ENCODE data around the gene SLC25A30.
"Not testable (repeated sequence)": the region's sequence is repeated elsewhere in the genome, so short reads cannot be mapped to it uniquely, and the experiment has no call there.

SLC25A30 gene

DNA sequence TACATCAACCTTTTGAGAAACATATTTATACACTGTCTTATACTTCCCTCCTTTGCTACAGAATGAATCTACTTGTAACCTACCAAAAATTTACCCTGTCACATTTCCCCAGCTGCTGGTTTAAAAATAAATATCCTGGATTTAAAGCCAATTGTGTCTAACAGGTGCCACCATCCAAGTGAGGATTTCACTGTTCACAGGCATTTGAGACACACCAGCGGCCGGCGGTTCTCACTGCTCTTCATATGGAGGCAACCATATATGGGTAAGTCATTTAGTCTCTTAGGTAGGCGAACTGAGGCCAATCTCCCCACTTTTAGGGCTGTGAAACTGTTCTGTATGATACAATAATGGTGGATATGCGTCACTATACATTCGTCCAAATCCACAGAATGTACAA is 26.2 kb downstream of the SLC25A30 start:
- DNase-seq (ENCODE audit: low read depth in 2 of 2) = no peak

DNA sequence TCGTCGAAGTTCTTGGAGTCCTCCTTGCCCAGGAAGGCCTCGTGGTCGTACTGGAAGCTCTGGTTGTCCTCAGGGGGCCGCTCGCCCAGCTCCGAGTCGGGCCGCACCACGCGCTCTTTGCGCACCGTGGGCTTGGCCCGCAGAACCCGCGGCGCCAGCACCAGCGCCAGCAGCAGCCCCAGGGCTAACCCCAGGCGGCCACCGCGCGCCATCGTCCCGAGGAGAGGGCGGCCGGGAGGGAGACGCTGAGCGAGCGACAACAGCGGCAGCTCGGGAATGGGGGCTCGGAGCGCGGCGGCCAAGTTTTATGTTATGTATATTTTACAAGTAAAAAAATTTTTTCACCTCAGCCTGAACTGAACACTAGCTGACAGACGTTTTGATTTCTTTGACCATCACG is 27.0 kb downstream of the SLC25A30 start:
- DNase-seq (ENCODE audit: low read depth in 2 of 2) = not testable (repeated sequence)

DNA sequence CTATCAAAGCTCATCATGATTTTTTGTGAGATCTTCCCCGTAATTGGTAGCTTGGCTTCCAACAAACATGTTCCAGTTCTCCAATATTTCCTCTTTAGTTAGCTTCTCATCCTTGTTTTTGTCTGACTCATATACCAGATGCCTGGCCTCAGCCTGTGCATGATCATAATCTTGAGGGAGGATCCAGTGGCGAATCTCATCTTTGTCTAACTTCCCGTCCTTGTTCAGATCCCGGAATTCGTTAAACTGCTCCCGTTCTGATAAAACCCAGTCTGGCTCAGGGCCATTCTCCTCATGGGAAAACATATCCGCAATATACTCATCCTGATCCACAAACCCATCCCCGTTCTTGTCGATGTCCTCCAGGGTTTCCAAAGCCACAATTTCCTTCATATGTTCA is 27.8 kb downstream of the SLC25A30 start:
- not testable (repeated sequence) for DNase-seq (ENCODE audit: low read depth in 2 of 2)

DNA sequence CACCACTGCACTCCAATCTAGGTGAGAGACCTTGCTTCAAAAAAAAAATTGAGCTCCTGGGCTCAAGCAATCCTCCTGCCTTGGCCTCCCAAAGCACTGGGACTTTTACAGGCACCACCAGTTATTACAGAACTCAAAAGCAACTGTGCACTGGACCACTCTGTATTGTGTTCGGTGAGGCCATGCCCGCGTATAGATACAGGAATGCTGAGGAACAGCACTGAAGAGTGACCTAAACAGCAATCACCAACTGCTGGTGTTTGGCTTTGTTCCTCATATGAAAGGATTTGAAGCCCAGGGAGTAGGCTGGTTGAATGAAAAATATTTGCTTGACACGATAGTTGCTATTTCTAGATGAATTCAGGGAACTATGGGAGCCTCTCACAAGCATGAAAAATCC is 29.5 kb downstream of the SLC25A30 start:
- no peak for DNase-seq (ENCODE audit: low read depth in 2 of 2)

DNA sequence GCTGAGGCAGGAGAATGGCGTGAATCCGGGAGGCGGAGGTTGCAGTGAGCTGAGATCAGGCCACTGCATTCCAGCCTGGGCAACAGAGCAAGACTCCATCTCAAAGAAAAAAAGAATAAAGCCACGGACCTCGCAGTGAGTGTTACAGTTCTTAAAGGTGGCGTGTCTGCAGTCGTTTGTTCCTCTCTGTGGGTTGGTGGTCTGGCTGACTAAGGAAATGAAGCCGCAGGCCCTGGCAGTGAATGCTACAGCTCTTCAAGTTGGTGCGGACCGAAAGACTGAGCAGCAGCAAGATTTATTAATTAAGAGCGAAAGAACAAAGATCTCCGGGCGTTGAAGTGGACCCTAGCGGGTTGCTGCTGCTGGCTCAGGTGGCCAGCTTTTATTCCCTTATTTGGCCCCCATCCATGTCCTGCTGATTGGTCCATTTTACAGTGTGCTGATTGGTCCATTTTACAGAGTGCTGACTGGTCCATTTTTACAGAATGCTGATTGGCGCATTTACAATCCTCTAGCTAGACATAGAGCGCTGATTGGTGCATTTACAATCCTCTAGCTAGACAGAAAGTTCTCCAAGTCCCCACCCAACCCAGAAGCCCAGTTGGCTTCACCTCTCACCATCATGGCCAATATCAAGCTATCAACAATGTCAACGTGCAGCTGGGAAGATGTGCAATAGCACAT is 31.1 kb downstream of the SLC25A30 start:
- DNase-seq (ENCODE audit: low read depth in 2 of 2) = not testable (repeated sequence)

DNA sequence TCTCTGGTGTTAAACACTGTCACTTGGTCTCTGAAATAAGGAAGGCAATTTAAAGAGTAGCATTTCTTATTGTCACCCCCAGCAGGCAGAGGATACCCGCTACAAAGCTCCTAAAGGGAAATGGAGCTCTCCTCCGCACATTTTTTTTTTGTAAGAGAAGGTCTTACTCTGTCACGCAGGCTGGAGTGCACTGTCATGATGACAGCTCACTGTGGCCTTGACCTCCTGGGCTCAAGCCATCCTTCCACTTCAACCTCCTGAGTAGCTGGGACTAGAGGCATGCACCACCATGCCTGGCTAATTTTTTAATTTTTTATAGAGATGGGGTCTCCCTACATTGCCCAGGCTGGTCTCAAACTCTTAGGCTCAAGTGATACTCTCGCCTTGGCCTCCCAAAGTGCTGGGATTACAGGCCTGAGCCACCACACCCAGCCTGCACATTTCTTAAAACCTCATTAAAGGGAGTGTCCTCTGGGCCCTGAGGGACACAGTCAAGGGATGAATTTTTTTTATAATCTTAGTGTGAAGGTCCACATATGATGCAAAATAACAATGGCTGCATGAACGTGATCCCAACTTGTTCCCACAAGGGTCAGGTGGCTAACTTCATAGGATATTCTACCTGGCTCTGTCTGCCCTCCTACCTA is 32.1 kb downstream of the SLC25A30 start:
- DNase-seq (ENCODE audit: low read depth in 2 of 2) = no peak

DNA sequence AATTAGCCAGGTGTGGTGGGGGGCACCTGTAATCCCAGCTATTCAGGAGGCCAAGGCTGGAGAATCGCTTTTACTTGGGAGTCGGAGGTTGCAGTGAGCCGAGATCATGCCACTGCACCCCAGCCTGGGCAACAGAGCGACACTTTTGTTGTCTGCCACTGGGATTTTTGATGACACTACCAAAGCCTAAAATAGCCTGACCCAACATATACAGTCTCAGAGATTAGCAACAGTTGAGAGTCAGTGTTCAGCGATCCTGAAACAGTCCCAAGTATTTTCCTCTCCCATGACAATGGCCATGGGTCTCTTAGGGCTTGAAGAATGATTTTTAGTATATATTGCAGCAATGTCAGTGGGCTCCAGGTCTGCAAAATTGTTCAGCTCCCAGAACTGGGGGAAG is 32.9 kb downstream of the SLC25A30 start:
- no peak for DNase-seq (ENCODE audit: low read depth in 2 of 2)

DNA sequence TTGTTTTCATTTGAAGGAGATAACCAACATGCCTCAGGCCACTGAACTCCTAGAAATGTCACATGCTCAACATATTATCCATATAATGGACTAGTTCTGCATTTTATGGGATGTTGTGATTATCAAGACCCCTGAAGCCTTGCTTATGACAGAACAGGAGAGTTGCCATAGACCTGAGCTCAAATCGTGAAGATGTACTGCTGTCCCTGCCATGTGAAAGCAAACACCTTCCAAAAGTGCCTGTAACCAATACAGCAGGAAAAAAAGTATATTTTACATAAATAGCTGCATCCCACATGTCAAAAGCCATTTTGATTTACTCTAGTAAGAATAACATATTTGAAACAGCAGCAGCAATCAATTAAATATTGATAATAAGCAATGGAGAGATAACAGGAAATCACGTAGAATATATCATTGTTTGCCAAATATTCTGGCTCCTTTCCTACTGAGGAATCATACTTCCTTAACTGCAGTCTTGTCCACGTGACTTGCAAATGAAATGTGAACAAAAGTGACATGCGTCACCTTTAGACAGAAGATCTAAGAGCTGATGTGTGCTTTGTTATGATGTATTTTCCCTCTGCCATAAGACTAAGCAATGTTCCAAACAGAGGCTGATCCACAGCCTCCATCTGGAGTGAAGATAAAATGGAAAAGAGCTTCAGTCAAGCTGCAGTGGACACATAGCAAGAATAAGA is 33.5 kb downstream of the SLC25A30 start:
- DNase-seq (ENCODE audit: low read depth in 2 of 2) = no peak

DNA sequence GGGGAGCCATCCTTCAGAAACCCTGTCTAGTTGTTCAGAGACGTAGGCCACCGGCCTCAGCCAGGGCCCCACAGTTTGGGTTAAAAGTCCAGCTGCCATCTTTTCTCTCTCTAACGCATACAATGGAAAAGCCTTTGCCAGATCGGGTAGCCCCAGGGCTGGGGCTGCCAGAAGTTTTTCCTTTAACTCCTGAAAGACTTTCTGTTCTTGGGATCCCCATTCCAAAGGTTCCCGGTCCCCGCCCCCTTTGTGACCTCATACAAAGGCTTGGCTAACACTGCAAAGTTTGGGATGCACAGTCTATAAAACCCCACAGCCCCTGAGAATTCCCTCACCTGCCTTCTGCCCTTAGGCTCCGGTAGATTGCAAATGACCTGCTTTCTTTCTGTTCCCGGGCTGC is 35.4 kb downstream of the SLC25A30 start:
- not testable (repeated sequence) for DNase-seq (ENCODE audit: low read depth in 2 of 2)

DNA sequence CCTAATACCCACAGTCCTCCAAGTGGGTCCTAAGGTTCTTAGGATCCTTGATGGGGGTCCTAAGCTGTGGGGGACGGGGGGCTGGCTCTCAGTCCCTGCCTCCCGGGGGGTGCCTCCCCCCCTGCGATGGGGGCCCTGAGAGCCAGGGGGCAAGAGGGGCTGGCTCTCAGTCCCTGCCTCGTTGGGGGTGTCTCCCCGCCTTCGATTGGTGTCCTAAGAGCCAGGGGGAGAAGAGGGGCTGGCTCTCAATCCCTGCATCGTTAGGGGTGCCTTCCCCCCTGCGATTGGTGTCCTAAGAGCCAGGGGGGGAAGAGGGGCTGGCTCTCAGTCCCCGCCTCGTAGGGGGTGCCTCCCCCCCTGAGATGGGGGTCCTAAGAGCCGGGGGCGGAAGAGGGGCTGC is 37.0 kb downstream of the SLC25A30 start:
- no peak for DNase-seq (ENCODE audit: low read depth in 2 of 2)

DNA sequence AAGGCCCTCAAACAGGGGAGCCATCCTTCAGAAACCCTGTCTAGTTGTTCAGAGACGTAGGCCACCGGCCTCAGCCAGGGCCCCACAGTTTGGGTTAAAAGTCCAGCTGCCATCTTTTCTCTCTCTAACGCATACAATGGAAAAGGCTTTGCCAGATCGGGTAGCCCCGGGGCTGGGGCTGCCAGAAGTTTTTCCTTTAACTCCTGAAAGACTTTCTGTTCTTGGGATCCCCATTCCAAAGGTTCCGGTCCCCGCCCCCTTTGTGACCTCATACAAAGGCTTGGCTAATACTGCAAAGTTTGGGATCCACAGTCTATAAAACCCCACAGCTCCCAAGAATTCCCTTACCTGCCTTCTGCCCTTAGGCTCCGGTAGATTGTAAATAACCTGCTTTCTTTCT is 37.5 kb downstream of the SLC25A30 start:
- DNase-seq (ENCODE audit: low read depth in 2 of 2) = not testable (repeated sequence)

DNA sequence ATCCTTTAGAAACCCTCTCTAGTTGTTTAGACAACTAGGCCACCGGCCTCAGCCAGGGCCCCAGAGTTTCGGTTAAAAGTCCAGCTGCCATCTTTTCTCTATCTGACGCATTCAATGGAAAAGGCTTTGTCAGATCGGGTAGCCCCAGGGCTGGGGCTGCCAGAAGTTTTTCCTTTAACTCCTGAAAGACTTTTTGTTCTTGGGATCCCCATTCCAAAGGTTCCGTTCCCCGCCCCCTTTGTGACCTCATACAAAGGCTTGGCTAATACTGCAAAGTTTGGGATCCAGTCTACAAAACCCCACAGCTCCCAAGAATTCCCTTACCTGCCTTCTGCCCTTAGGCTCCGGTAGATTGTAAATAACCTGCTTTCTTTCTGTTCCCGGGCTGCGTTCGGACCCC is 38.7 kb downstream of the SLC25A30 start:
- not testable (repeated sequence) for DNase-seq (ENCODE audit: low read depth in 2 of 2)

DNA sequence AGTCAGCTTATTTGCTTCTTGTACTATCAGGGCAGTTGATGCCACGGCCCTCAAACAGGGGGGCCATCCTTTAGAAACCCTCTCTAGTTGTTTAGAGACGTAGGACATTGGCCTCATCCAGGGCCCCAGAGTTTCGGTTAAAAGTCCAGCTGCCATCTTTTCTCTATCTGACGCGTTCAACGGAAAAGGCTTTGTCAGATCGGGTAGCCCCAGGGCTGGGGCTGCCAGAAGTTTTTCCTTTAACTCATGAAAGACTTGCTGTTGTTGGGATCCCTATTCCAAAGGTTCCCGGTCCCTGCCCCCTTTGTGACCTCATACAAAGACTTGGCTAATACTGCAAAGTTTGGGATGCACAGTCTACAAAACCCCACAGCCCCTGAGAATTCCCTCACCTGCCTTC is 39.4 kb downstream of the SLC25A30 start:
- not testable (repeated sequence) for DNase-seq (ENCODE audit: low read depth in 2 of 2)

DNA sequence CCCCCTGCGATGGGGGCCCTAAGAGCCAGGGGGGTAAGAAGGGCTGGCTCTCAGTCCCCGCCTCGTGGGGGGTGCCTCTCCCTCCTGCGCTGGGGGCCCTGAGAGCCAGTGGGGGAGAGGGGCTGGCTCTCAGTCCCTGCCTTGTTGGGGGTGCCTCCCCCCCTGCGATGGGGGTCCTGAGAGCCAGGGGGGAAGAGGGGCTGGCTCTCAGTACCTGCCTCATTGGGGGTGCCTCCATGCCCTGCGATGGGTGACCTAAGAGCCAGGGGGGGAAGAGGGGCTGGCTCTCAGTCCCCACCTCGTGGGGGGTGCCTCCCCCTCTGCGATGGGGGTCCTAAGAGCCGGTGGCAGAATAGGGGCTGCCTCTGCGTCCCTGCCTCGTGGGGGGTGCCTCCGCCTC is 40.9 kb downstream of the SLC25A30 start:
- not testable (repeated sequence) for DNase-seq (ENCODE audit: low read depth in 2 of 2)

DNA sequence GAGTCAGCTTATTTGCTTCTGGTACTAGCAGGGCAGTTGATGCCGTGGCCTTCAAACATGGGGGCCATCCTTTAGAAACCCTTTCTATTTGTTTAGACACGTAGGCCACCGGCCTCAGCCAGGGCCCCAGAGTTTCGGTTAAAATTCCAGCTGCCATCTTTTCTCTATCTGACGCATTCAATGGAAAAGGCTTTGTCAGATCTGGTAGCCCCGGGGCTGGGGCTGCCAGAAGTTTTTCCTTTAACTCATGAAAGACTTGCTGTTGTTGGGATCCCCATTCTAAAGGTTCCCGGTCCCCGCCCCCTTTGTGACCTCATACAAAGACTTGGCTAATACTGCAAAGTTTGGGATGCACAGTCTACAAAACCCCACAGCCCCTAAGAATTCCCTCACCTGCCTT is 41.5 kb downstream of the SLC25A30 start:
- not testable (repeated sequence) for DNase-seq (ENCODE audit: low read depth in 2 of 2)

DNA sequence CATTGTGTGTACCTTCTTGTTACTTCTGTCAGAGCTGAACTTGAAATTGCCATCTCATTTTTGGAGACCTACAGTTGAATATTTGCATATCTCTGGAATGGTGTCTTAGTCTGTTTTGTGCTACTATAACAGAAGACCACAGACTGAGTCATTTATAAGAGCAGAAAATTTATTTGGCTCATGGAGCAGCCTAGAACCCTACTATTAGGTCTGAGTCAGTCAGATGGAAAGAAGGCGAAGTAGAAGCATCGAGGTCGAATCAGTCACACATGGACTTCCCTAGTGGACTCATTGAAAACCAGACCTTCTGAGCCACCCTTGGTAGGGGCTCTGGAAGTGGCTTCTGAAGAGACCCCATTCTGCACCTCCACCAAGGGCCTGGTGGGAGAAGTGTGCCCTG is 43.3 kb downstream of the SLC25A30 start:
- DNase-seq (ENCODE audit: low read depth in 2 of 2) = no peak

DNA sequence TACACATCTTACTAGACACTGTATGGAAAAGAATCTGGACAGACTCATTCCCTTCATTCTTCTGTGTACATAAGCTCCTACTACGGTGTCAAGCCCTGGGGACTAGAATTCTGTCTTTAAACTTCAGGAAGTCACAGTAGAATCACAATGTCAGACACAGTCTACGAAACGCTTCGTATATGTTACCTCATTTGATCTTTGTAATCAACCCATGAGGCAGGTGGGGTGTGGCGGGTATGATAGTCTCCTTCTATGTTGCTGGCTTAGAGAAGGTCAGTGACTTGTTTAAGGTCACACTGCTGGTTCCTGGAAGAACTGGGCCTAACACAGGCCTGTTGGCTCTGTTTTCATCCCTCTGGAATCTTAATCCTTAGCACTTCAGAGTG is 45.0 kb downstream of the SLC25A30 start:
- no peak for DNase-seq (ENCODE audit: low read depth in 2 of 2)

DNA sequence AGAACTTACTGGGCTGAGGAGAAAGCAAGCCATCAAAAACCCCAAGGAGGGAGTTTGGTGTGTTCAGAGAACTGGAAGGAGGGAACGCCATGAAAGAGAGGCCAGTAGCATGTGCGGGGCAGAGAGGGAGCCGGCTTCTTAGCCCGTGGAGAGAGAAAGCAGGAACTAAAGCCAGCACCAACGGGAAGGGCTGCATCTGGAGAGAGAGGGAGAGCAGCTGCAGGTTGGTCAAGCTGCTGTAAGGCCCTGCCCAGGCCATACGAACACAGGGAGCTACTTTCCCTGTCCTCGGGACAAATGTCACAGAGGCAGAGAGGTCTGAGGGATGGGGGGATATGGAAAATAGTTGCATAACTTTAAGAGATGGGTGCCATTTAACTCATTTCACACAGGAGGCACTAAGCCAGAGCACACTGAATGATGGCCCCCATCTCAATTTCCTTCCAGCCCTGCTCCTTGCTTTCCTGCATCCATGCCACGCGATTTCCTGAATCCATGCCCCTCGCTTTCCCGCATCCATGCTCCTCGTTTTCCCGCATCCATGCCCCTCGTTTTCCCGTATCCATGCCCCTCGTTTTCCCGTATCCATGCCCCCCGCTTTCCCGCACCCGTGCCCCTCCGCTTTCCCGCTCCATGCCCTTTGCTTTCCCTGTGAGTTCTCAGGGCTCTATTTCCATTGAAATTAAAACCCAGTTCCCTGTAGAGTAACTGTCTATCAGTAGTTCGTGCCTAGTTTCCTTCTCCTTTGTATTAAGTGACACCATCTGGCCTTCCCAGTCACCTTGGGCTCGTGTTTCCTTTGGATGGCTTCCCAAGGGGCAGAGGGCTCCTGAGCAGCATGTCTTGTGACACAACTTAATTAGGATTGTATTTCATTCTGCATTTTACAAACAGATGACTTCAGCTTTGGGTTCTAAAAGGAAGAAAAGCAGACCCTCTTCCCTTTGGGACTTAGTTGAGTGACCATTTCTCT is 45.7 kb downstream of the SLC25A30 start:
- DNase-seq (ENCODE audit: low read depth in 2 of 2) = no peak

DNA sequence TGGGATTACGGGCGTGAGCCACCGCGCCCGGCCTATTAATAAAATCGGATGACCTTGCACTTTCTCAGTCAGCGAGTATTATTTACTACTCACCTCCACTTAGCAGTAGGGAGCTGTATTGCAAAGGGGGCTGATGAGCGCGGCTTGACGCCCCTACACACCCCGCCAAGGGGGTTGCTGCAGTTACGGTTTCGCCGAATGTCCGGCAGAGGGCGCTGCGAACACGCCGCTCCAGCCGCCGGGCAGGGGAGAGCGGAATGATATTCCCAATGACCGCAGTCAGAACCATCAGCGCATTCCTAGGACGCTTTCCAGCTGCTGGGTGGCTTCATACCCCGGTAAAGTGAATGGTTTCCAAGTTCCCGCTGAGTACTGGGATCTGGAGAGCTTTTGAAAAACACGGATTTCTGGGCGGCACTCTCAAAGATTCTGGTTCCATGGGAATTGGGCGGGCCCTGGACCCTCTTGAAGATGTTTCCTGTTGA is 47.2 kb downstream of the SLC25A30 start:
- peak in 1 of 2 donors; percentile 30 for DNase-seq (ENCODE audit: low read depth in 2 of 2)

DNA sequence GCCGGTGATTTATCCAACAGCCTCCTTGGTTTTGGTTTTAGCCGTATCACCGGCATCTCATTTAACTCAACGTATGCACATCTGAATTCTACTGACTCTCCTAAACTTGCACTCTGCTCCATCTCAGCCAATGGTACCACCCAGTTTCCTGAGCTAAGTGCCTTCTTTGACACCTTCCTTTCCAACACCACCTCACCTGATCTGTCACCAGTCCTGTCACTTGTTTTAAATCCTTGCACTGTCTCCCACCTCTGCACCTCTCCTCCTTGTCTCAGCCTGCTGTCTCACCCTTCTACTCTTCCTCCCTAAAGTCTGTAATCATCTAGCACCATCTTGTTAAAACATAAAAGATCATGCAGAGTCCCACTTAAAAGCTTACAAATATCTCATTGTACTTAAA is 49.1 kb downstream of the SLC25A30 start:
- no peak for DNase-seq (ENCODE audit: low read depth in 2 of 2)

DNA sequence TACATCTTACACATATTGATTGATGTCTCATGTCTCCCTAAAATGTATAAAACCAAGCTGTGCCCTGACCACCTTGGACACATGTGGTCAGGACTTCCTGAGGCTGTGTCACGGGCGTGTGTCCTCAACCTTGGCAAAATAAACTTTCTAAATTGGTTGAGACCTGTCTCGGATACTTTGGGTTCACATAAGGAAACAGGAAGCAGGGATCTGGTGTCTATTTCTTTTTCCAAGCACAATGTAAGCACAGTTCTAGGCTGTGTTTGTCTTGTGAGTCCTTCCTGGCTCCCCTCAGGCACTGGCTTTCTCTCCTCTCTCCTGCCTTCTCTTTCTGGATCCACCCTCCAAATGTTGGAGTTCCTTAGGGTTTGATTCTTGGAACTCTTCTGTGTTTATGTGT is 49.6 kb downstream of the SLC25A30 start:
- DNase-seq (ENCODE audit: low read depth in 2 of 2) = no peak

DNA sequence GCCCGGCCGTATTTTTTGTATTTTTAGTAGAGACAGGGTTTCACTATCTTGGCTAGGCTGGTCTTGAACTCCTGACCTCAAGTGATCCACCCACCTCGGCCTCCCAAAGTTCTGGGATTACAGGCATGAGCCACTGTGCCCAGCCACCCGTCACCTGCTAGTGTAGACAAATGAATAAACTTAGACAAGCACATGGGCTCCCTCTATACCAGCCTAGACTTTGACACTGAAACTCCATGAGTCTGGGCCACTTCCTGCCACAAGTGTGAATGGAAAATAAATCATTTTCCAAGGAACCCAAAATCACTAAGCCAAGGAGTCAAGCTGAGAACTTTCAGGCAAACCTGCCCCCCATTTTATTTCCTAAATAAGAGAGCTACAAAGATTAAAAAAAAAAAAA is 50.2 kb downstream of the SLC25A30 start:
- DNase-seq (ENCODE audit: low read depth in 2 of 2) = no peak
